H1 (cell line): ENCODE measurements around the gene ZNF689. TPM values are rescaled to one million over a fixed set of nuclear protein-coding genes. Genes with fewer than 3 reads are reported as not detected.

Experiments
- CTCF ChIA-PET: fragments of 300-600 bp; sonication (Branson Sonifier 250); formaldehyde crosslinking; loops from one replicate; lab custom pipeline; 2021; ENCODE audit not compliant: partially characterized antibody; lab: Charles Lee
- POLR2A ChIA-PET: fragments of 300-600 bp; sonication (Branson Sonifier 250); formaldehyde crosslinking; loops from one replicate; lab custom pipeline; 2021; ENCODE audit warnings: inconsistent platforms; ENCODE audit not compliant: partially characterized antibody; lab: Charles Lee
- DNase-seq, 2 experiments: peaks; one replicate each; pipeline versions ENCODE4 v3.0.0 to v3.0.0-alpha.2; 2010 to 2022; ENCODE audit warnings: low spot score in 2 of 2, low read depth in 1 of 2, mixed read lengths in 1 of 2
- FAIRE-seq: peaks from 2 replicates; lab custom pipeline; 2011; peaks lifted over from hg19 to GRCh38; lab: Jason Lieb, UNC
- H2AFZ ChIP-seq: 2 replicates; pipeline ENCODE4 v1.8.1; 2012; ENCODE audit warnings: low read length, inconsistent platforms
- H2AK5ac ChIP-seq: 2 replicates; pipeline ENCODE4 v1.6.1; 2013; ENCODE audit warnings: low read depth, low read length
- H2BK120ac ChIP-seq: replicated peaks from 2 replicates; pipeline ENCODE3; 2013; ENCODE audit warnings: low read depth, low read length, inconsistent platforms
- H2BK12ac ChIP-seq: 2 replicates; pipeline ENCODE4 v1.6.1; 2013; ENCODE audit warnings: low read depth, low read length
- H2BK15ac ChIP-seq: 2 replicates; pipeline ENCODE4 v1.6.1; 2013; ENCODE audit warnings: low read length
- H2BK20ac ChIP-seq: 2 replicates; pipeline ENCODE4 v1.6.1; 2013; ENCODE audit warnings: low read length
- H2BK5ac ChIP-seq: 2 replicates; pipeline ENCODE4 v1.6.1; 2013; ENCODE audit warnings: low read depth, low read length
- H3K14ac ChIP-seq: 2 replicates; pipeline ENCODE4 v1.6.1; 2013; ENCODE audit warnings: inconsistent platforms; ENCODE audit not compliant: insufficient read length
- H3K18ac ChIP-seq: 2 replicates; pipeline ENCODE4 v1.6.1; 2013; ENCODE audit warnings: low read length; ENCODE audit errors: extremely low read depth
- H3K23ac ChIP-seq: 2 replicates; pipeline ENCODE4 v1.6.1; 2013; ENCODE audit warnings: inconsistent platforms; ENCODE audit not compliant: insufficient read length
- H3K23me2 ChIP-seq: 2 replicates; pipeline ENCODE4 v1.6.1; 2013; ENCODE audit warnings: low read depth, low read length
- H3K27ac ChIP-seq: 2 replicates; pipeline ENCODE4 v1.6.1; 2011; ENCODE audit warnings: low read depth, low read length, inconsistent platforms
- H3K27me3 ChIP-seq, 4 experiments: replicated peaks in 1 of 4; 1 replicate in 1 of 4; 2 replicates in 3 of 4; pipeline versions ENCODE4 v1.6.1 to v1.8.1; 2011 to 2013; ENCODE audit warnings: low read length in 3 of 4, mild to moderate bottlenecking in 3 of 4, inconsistent platforms in 2 of 4, mixed read lengths in 2 of 4, moderate library complexity in 1 of 4; ENCODE audit not compliant: control insufficient read depth in 3 of 4, insufficient read depth in 3 of 4; ENCODE audit errors: extremely low read depth in 1 of 4
- H3K36me3 ChIP-seq, 4 experiments: 2 replicates each; pipeline versions ENCODE4 v1.6.1 to v1.8.1; 2011 to 2013; ENCODE audit warnings: mild to moderate bottlenecking in 4 of 4, low read length in 3 of 4, moderate library complexity in 2 of 4, control low read depth in 1 of 4, inconsistent platforms in 1 of 4; ENCODE audit not compliant: insufficient read depth in 4 of 4, control insufficient read depth in 2 of 4
- H3K4ac ChIP-seq: replicated peaks from 2 replicates; pipeline ENCODE3; 2013; ENCODE audit warnings: low read length, low read depth, mixed read lengths, inconsistent platforms; ENCODE audit not compliant: insufficient read length
- H3K4me1 ChIP-seq, 4 experiments: replicated peaks in 1 of 4; 1 replicate in 1 of 4; 2 replicates in 3 of 4; pipeline versions ENCODE4 v1.6.1 to v1.8.1; 2011 to 2013; ENCODE audit warnings: low read length in 3 of 4, inconsistent platforms in 2 of 4, mixed read lengths in 1 of 4; ENCODE audit not compliant: insufficient read depth in 4 of 4, control insufficient read depth in 3 of 4
- H3K4me2 ChIP-seq, 2 experiments: 2 replicates each; pipeline versions ENCODE4 v1.6.1 to v1.8.1; 2011 to 2013; ENCODE audit warnings: low read depth in 2 of 2, low read length in 2 of 2, control low read depth in 1 of 2, inconsistent platforms in 1 of 2, mild to moderate bottlenecking in 1 of 2; ENCODE audit not compliant: insufficient read depth in 1 of 2
- H3K4me3 ChIP-seq, 4 experiments: fragments of 200-600, 300-600 bp in 1 of 4; sonication (generic), shearing (Covaris generic), sonication (Bioruptor Twin) in 1 of 4; 2 replicates each; pipeline versions ENCODE4 v1.5.1 to v1.8.1; 2011 to 2016; ENCODE audit warnings: low read length in 4 of 4, low read depth in 3 of 4, control low read depth in 2 of 4, inconsistent platforms in 2 of 4, mild to moderate bottlenecking in 2 of 4, mixed read lengths in 1 of 4, moderate library complexity in 1 of 4; ENCODE audit not compliant: insufficient read depth in 2 of 4; ENCODE audit errors: extremely low read depth in 1 of 4
- H3K56ac ChIP-seq: replicated peaks from 2 replicates; pipeline ENCODE3; 2013; ENCODE audit warnings: low read depth, mild to moderate bottlenecking, mixed read lengths, low read length, inconsistent platforms; ENCODE audit not compliant: insufficient read length
- H3K79me1 ChIP-seq: 2 replicates; pipeline ENCODE4 v1.6.1; 2013; ENCODE audit warnings: low read depth, low read length, control low read depth
- H3K79me2 ChIP-seq, 2 experiments: 2 replicates each; pipeline versions ENCODE4 v1.6.1 to v1.8.1; 2012 to 2013; ENCODE audit warnings: low read length in 2 of 2, mild to moderate bottlenecking in 2 of 2, inconsistent platforms in 1 of 2; ENCODE audit not compliant: insufficient read depth in 2 of 2, control insufficient read depth in 1 of 2
- H3K9ac ChIP-seq, 4 experiments: replicated peaks in 1 of 4; 1 replicate in 1 of 4; 2 replicates in 3 of 4; pipeline versions ENCODE4 v1.6.1 to v1.8.1; 2011 to 2013; ENCODE audit warnings: low read depth in 3 of 4, low read length in 3 of 4, control low read depth in 2 of 4, mild to moderate bottlenecking in 2 of 4, moderate library complexity in 2 of 4, inconsistent platforms in 1 of 4; ENCODE audit errors: extremely low read depth in 1 of 4
- H3K9me3 ChIP-seq, 2 experiments: 2 replicates each; pipeline versions ENCODE4 v1.6.1 to v1.8.1; 2012 to 2013; ENCODE audit warnings: mild to moderate bottlenecking in 2 of 2, moderate library complexity in 2 of 2, control low read depth in 1 of 2, inconsistent platforms in 1 of 2, low read depth in 1 of 2, low read length in 1 of 2, mixed read lengths in 1 of 2; ENCODE audit not compliant: insufficient read depth in 2 of 2
- H4K20me1 ChIP-seq, 2 experiments: replicated peaks in 1 of 2; 2 replicates each; pipeline versions ENCODE3 to v1.8.1; 2011 to 2013; ENCODE audit warnings: inconsistent platforms in 2 of 2, low read length in 2 of 2, mild to moderate bottlenecking in 1 of 2; ENCODE audit not compliant: insufficient read depth in 2 of 2, control insufficient read depth in 1 of 2
- H4K5ac ChIP-seq: 2 replicates; pipeline ENCODE4 v1.6.1; 2013; ENCODE audit warnings: low read length, low read depth, mixed read lengths, inconsistent platforms; ENCODE audit not compliant: insufficient read length
- H4K8ac ChIP-seq: 2 replicates; pipeline ENCODE4 v1.8.0; 2013; ENCODE audit warnings: mild to moderate bottlenecking, moderate library complexity, low read length, inconsistent platforms; ENCODE audit not compliant: insufficient read depth; ENCODE audit errors: extremely low read depth
- H4K91ac ChIP-seq: replicated peaks from 2 replicates; pipeline ENCODE3; 2013; ENCODE audit warnings: low read length, mixed read lengths, inconsistent platforms; ENCODE audit not compliant: insufficient read length
- BACH1 ChIP-seq: IDR thresholded peaks from 2 replicates; pipeline ENCODE4 v1.6.1; 2012; ENCODE audit warnings: low read length, improper control_type of control experiment
- BRCA1 ChIP-seq: IDR thresholded peaks from 2 replicates; pipeline ENCODE4 v1.6.1; 2012; ENCODE audit warnings: low read depth, low read length, improper control_type of control experiment
- CHD1 ChIP-seq: IDR thresholded peaks from 2 replicates; pipeline ENCODE4 v1.6.1; 2012; ENCODE audit warnings: low read depth, low read length, improper control_type of control experiment
- CTCF ChIP-seq, 3 experiments: IDR thresholded peaks; 1 replicate in 2 of 3; 2 replicates in 1 of 3; pipeline versions ENCODE4 v1.5.1 to v1.6.1; 2011; ENCODE audit warnings: low read length in 3 of 3, mild to moderate bottlenecking in 3 of 3, inconsistent platforms in 2 of 3, low read depth in 1 of 3, moderate library complexity in 1 of 3; ENCODE audit not compliant: insufficient read depth in 1 of 3; ENCODE audit errors: control extremely low read depth in 1 of 3
- EP300 ChIP-seq, 2 experiments: IDR thresholded peaks; 1 replicate in 1 of 2; 2 replicates in 1 of 2; pipeline ENCODE4 v1.6.1; 2011 to 2012; ENCODE audit warnings: low read depth in 2 of 2, low read length in 2 of 2, mild to moderate bottlenecking in 2 of 2, borderline replicate concordance in 1 of 2, inconsistent platforms in 1 of 2, moderate library complexity in 1 of 2
- GABPA ChIP-seq: IDR thresholded peaks from 2 replicates; pipeline ENCODE4 v1.6.1; 2011; ENCODE audit warnings: mild to moderate bottlenecking, low read length, moderate library complexity, borderline replicate concordance; ENCODE audit not compliant: insufficient read depth
- KDM4A ChIP-seq: IDR thresholded peaks from one replicate; pipeline ENCODE4 v1.7.1; 2012; ENCODE audit warnings: low read depth, mild to moderate bottlenecking, moderate library complexity, low read length, inconsistent platforms; ENCODE audit not compliant: severe bottlenecking
- KDM5A ChIP-seq: fragments of 200-600 bp; IDR thresholded peaks from 2 replicates; pipeline ENCODE4 v1.7.1; 2012; ENCODE audit warnings: mild to moderate bottlenecking, low read length, inconsistent platforms, mixed read lengths
- PHF8 ChIP-seq: fragments of 200-600 bp; sonication (generic); conservative IDR thresholded peaks from 2 replicates; pipeline ENCODE4 v1.7.1; 2012; ENCODE audit warnings: low read depth, mild to moderate bottlenecking, inconsistent platforms, low read length, moderate library complexity
- POLR2AphosphoS5 ChIP-seq: IDR thresholded peaks from 2 replicates; pipeline ENCODE4 v1.6.1; 2011; ENCODE audit warnings: low read depth, low read length
- TEAD4 ChIP-seq: IDR thresholded peaks from 2 replicates; pipeline ENCODE4 v1.6.1; 2012; ENCODE audit warnings: low read depth, low read length, inconsistent platforms, mixed read lengths
- WGBS, 2 experiments: shearing (Covaris generic) in 1 of 2; methylation state at CpG; one replicate each; pipeline versions ENCODE4 v1.1.6 to v1.1.7; 2013 to 2015; ENCODE audit warnings: low lambda C conversion rate in 2 of 2, mixed read lengths in 2 of 2, inconsistent platforms in 1 of 2, low coverage in 1 of 2, missing lambda C conversion rate in 1 of 2; ENCODE audit not compliant: insufficient replicate concordance in 2 of 2, insufficient coverage in 1 of 2, insufficient read length in 1 of 2; ENCODE audit errors: extremely low coverage in 1 of 2, missing lambda C conversion rate in 1 of 2; 5-methylcytosine and 5-hydroxymethylcytosine counted together
- polyA plus RNA-seq, 7 experiments: library from polyadenylated mRNA; depleted of rRNA in 3 of 7; stranded (reverse) in 5 of 7; unstranded in 2 of 7; fragments of >200 nt in 5 of 7; fragments of 200-250 nt in 2 of 7; gene quantifications; 1 replicate in 5 of 7; 2 replicates in 1 of 7; 4 replicates in 1 of 7; pipeline versions ENCODE4 v1.2.1 to v1.2.3, GENCODE V29; 2011 to 2013; ENCODE audit warnings: missing spikeins in 2 of 7, mixed read lengths in 2 of 7
- total RNA-seq: library from RNA; stranded (reverse); fragmentation: NEBNext Ultra II Directional; extraction: Animal tissue kit (Norgen Biotek cat#: 25700); gene quantifications from 2 replicates; pipeline ENCODE4 v1.2.1, GENCODE V29; 2021

ZNF689 gene
- total and polyA plus RNA-seq, 2 of the 8 experiments (the other 6 are each of a cell fraction or from before 2014, with no cell fraction given), result 14.3 to 15.3 TPM

GRCh38 chr16:30622455-30623032 is 12.4 kb upstream of the ZNF689 start:
- no peaks in the 10 kb centered on the region for H3K79me1 ChIP-seq
- H3K4me2 ChIP-seq, result no peak overlapping the region
- H2BK20ac ChIP-seq, result no peak overlapping the region
- WGBS, 2 experiments, result 89% methylated on average over 10 of the region's 10 CpGs; no CpG with 5 or more reads in 1 of the 2 experiments
- H2AK5ac ChIP-seq, result no peak overlapping the region
- H3K23me2 ChIP-seq, result no peaks in the 10 kb centered on the region
- no peak overlapping the region for H3K18ac ChIP-seq
- H2BK120ac ChIP-seq, result no peak overlapping the region
- H3K36me3 ChIP-seq, result no peaks in the 10 kb centered on the region
- H3K4ac ChIP-seq, result no peak overlapping the region
- no peak overlapping the region for H3K56ac ChIP-seq
- CTCF ChIA-PET, result interaction anchor here (1.4 to 2.1 kb wide), 3 partner anchors 16 to 193 kb away, joined by 3 to 5 read pairs (median 5); partner anchors contain the start of gene DCTPP1
- H3K79me2 ChIP-seq, result no peaks in the 10 kb centered on the region
- H3K4me3 ChIP-seq, result no peak overlapping the region
- DNase-seq, result no peak
- no peak overlapping the region for H3K23ac ChIP-seq
- H4K5ac ChIP-seq, result no peak overlapping the region
- POLR2A ChIA-PET, result interaction anchor here (5.0 kb wide), 1 partner anchor 13 kb away, joined by 26 read pairs; the partner anchor contains the start of gene ZNF689
- H3K4me1 ChIP-seq, result no peaks in the 10 kb centered on the region
- no peak overlapping the region for H4K8ac ChIP-seq
- no peaks in the 10 kb centered on the region for H4K20me1 ChIP-seq
- no peak for FAIRE-seq
- no peak overlapping the region for H2BK5ac ChIP-seq
- no peak overlapping the region for H4K91ac ChIP-seq
- no peak overlapping the region for H2BK15ac ChIP-seq
- H2BK12ac ChIP-seq, result no peak overlapping the region
- H3K27me3 ChIP-seq, result no peaks in the 10 kb centered on the region; a peak in 2 of 7 replicates
- no peak overlapping the region; a peak in 1 of 7 replicates for H3K9ac ChIP-seq
- H3K27ac ChIP-seq, result no peak overlapping the region
- no peak overlapping the region for H3K14ac ChIP-seq
- no peak overlapping the region for H2AFZ ChIP-seq
- no peaks in the 10 kb centered on the region for H3K9me3 ChIP-seq
- TF ChIP-seq EP300 (IDR thresholded peaks at IDR 0.05; ENCODE audit: borderline replicate concordance in 1 of 2, low read depth in 2 of 2, low read length in 2 of 2) (no peak), CHD1 (no peak), BRCA1 (no peak), BACH1 (no peak), TEAD4 (no peak), POLR2AphosphoS5 (no peak), PHF8 (no peak), GABPA (no peak), KDM4A (no peak), KDM5A (no peak), CTCF (IDR thresholded peaks at IDR 0.05; ENCODE audit: control extremely low read depth in 1 of 3, insufficient read depth in 1 of 3, low read depth in 1 of 3, low read length in 3 of 3) (no peak)
